Mucosa of descending colon (tissue), 3 donors: ENCODE measurements around the gene UVRAG. TPM values are rescaled to one million over a fixed set of nuclear protein-coding genes. Genes with fewer than 3 reads are reported as not detected.

ENCODE experiments used
- ATAC-seq: fragments of 200-7000 bp; cut with Tn5 transposase; one replicate; pipeline ENCODE4 v1.9.1; 2020; ENCODE audit warnings: mild to moderate bottlenecking, moderate library complexity
- DNase-seq, 3 donors: peaks; one replicate each; pipeline ENCODE4 v3.0.0-alpha.2; 2020
- H3K36me3 ChIP-seq: fragments of 200-600 bp; one replicate; pipeline ENCODE4 v1.8.0; 2021; ENCODE audit warnings: low read depth, mild to moderate bottlenecking
- H3K4me1 ChIP-seq: fragments of 200-600 bp; one replicate; pipeline ENCODE4 v1.8.0; 2021; ENCODE audit warnings: low read depth, mild to moderate bottlenecking
- H3K4me3 ChIP-seq: fragments of 200-600 bp; one replicate; pipeline ENCODE4 v1.8.0; 2021; ENCODE audit warnings: mild to moderate bottlenecking
- H3K9me3 ChIP-seq: fragments of 200-600 bp; one replicate; pipeline ENCODE4 v1.8.0; 2021; ENCODE audit warnings: mild to moderate bottlenecking
- intact Hi-C, 2 donors: fragments of 100-400 bp; cut with DNase I in 1 of 2; cut with micrococcal nuclease in 1 of 2; formaldehyde crosslinking; loops; one replicate each; pipeline versions ENCODE4 v1.11.0 to v1.11.1; 2022; cut with DNase I, micrococcal nuclease
- total RNA-seq, 3 donors: library from RNA; stranded (reverse); fragmentation: NEBNext Ultra II Directional in 2 of 3; extraction: Animal tissue kit (Norgen Biotek cat#: 25700) in 2 of 3; gene quantifications; one replicate each; pipeline versions ENCODE4 v1.2.1 to v1.2.4, GENCODE V29; 2021 to 2023
- TF ChIP-seq, protein P1 (sequence below): fragments of 200-600 bp; IDR thresholded peaks from one replicate; pipeline ENCODE4 v1.8.0; 2022; ENCODE audit warnings: antibody characterized with exemption, mild to moderate bottlenecking
- donor health status: DM: no; HTN: no; CAD: no; lungs with moderate emphysema.
- donor health status: DM: no; HTN: no; CAD: no.
- donor health status: DM: no; HTN: yes; CAD: no.

Gene UVRAG
- total RNA-seq, 3 donors from 2014 or later, result 14.9 to 37.1 (median 16.9) TPM

DNA sequence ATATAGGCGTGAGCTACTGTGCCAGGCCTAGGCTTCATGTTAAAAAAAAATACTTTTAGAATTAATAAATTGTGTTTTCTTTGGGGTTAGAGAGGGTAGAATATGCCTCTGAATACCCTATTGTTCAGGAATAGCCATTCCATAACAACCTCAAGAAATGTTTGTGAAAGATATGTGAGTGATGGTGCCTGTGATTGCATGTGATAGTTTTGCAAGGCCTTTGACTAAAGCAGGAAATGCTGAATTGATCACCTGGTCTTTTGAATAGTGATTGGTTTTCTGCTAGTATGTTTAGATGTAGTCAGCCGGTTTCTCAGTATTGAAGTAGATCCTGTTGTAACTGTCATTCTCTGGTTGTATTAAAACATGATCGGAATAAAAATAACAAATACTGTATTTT is 73.4 kb downstream of the UVRAG start:
- ATAC-seq (no peak), DNase-seq (no peak)
- Histone ChIP-seq H3K9me3 (no peaks in the 10 kb centered on the region), H3K4me3 (no peak overlapping the region), H3K4me1 (no peaks in the 10 kb centered on the region), H3K36me3 (no peaks in the 10 kb centered on the region)
- intact Hi-C loops, result no loop called here
- TF ChIP-seq, protein P1, sequence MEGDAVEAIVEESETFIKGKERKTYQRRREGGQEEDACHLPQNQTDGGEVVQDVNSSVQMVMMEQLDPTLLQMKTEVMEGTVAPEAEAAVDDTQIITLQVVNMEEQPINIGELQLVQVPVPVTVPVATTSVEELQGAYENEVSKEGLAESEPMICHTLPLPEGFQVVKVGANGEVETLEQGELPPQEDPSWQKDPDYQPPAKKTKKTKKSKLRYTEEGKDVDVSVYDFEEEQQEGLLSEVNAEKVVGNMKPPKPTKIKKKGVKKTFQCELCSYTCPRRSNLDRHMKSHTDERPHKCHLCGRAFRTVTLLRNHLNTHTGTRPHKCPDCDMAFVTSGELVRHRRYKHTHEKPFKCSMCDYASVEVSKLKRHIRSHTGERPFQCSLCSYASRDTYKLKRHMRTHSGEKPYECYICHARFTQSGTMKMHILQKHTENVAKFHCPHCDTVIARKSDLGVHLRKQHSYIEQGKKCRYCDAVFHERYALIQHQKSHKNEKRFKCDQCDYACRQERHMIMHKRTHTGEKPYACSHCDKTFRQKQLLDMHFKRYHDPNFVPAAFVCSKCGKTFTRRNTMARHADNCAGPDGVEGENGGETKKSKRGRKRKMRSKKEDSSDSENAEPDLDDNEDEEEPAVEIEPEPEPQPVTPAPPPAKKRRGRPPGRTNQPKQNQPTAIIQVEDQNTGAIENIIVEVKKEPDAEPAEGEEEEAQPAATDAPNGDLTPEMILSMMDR, result no peak

DNA sequence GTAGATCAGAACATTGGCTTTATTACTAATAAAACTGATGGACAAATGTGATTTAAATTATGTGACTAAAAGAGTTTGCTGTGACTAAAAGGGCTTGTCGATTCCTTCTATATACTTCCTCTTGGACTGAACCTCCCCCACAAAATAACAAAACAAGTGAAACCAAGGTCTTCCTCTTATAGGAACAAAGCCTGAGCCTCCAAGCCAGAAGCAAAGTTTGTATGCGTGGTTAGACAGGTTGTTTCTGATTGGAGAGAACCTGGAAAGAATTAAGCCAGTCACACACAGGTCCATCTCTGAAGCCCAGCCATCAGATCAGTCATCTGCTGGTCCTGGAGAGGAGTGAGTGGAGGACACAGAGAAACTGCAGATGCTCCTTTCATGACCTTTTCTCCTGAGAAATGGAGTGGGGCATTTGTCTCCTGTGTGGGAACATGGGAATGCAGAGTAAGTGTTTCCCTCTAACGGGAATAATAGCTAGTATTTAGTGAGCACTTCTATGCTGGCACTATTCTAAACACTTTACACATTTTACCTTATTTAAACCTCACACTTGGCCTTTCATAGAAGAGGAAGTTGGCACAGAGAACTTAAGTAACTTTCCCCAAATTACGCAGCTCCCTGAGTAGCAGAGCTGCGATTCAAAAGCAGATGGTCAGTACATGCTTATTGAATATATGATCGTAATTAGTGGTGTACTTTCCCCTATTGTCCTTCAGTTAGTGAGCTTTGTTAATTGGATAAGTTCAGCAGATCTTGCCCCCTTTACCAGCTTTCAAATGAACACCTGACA is 77.1 kb downstream of the UVRAG start:
- intact Hi-C loops, result loop anchor here in 1 of 2 donors (5.0 kb wide), 1 partner anchor 425 kb away; no protein-coding TSS in a partner anchor
- ATAC-seq, result peak; percentile 50

DNA sequence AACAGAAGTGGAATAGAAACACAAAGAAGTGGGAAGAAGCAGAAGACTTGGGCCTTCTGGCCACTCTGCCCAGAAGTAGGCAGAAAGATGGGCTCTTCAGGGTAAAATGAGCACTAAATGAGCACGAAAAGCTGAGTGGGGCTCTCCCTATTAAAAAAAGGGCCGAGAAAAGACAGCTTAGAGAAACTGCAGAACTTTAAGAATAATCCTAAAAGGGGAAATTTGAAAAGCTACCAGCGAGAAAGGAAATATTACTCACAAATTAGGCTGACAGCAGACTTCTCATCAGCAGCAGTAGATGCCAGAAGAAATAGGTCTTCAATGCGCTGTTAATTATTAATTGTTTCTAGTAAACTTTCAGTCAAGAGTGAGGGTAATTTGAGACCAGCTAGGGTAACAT is 78.2 kb downstream of the UVRAG start:
- intact Hi-C loops, result loop anchor here in 1 of 2 donors (5.0 kb wide), 1 partner anchor 424 kb away; no protein-coding TSS in a partner anchor

More for the DNA sequence above, 77.1 kb downstream of the UVRAG start:
- no peaks in the 10 kb centered on the region for H3K36me3 ChIP-seq
- no peaks in the 10 kb centered on the region for H3K4me1 ChIP-seq
- TF ChIP-seq, protein P1, result no peak
- no peak for DNase-seq
- no peaks in the 10 kb centered on the region for H3K9me3 ChIP-seq
- no peak overlapping the region for H3K4me3 ChIP-seq

DNA sequence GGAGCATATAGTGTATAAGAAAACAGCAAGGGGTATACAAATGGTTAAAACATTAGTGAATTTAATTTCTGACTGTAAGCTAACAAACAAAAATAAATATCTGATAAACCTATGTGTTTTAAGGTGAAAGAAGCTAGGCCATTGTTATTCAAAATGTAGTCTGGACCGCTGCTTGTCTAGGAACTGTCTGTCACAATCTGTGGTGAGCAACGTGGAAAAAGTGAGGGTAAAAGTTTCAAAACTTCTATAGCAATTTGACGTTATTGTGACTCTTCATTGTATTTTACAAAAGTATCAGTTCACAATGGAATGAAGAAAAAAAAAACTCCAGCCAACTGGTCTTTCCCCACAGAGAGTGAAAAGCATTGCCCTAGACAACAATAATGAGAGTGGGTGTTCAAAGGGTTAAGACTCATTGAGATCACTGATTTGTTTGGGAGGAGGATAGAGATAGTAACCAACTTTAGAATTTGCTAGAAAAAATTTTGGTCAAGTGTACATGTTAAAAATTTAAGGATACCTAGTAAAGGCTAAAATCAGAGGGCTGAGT is 79.1 kb downstream of the UVRAG start:
- no peak for DNase-seq
- ATAC-seq, result no peak
- Histone ChIP-seq H3K36me3 (no peaks in the 10 kb centered on the region), H3K4me1 (no peaks in the 10 kb centered on the region), H3K4me3 (no peak overlapping the region), H3K9me3 (no peaks in the 10 kb centered on the region)
- TF ChIP-seq, protein P1, result no peak
- intact Hi-C loops, result loop anchor here in 1 of 2 donors (5.0 kb wide), 1 partner anchor 423 kb away; no protein-coding TSS in a partner anchor

More for the DNA sequence above, 78.2 kb downstream of the UVRAG start:
- Histone ChIP-seq H3K4me1 (no peaks in the 10 kb centered on the region), H3K9me3 (no peaks in the 10 kb centered on the region), H3K36me3 (no peaks in the 10 kb centered on the region), H3K4me3 (no peak overlapping the region)
- TF ChIP-seq, protein P1, result no peak
- no peak for DNase-seq
- no peak for ATAC-seq

DNA sequence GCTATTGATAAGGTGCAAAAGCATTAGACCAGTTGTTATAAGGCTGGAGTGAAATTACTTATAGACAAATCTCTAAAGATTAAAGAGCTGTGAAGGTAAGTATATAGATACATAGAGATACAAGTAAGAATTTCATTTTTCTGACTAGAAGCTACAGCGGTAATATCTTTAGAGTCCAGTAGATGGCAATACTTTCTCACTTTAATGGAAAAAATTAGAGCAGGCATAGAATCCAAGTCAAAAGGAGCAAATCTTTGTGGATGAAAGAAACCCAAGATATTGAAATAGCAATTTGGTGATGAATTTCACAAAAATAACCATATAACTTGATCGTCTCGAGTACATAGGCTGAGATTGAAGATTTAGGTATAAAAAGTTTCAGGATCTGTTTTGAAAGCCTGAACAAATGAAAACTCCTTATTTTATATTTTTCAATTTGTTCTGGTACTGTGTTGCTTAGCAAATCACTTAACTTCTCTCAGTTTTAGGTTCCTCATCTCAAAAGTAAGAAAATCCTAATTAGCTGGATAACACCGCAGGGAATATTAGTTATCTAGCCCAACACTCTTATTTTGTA is 81.9 kb downstream of the UVRAG start:
- TF ChIP-seq, protein P1, result peak; percentile 29
- peak; percentile 67 for ATAC-seq
- intact Hi-C loops, result loop anchor here (5.0 kb wide), 1 partner anchor 255 kb away; no protein-coding TSS in a partner anchor

More for the DNA sequence above, 81.9 kb downstream of the UVRAG start:
- no peak overlapping the region for H3K4me3 ChIP-seq
- H3K4me1 ChIP-seq, result no peaks in the 10 kb centered on the region
- no peaks in the 10 kb centered on the region for H3K36me3 ChIP-seq
- DNase-seq, result no peak
- H3K9me3 ChIP-seq, result no peaks in the 10 kb centered on the region
